K562 (cell line): ENCODE measurements around the gene ENDOG. TPM values are rescaled to one million over a fixed set of nuclear protein-coding genes. Genes with fewer than 3 reads are reported as not detected.

Experiments
- ATAC-seq: fragments of 200-7000 bp; cut with Tn5 transposase; 3 replicates; pipeline ENCODE4 v1.9.1; 2020; ENCODE audit warnings: moderate library complexity
- BruUV-seq: library from RNA; stranded (reverse); fragments of 400-500 nt; replicated peaks from 2 replicates; lab custom pipeline; 2021; lab: Mats Ljungman, UMichigan
- CTCF ChIA-PET: fragments of 300-600 bp; formaldehyde crosslinking; extraction: SDS; loops from one replicate; lab custom pipeline; 2021; ENCODE audit warnings: low intra/inter-chr PET ratio; lab: Yijun Ruan, JAX
- POLR2A ChIA-PET: fragments of 300-600, 350-650 bp; sonication (Branson Sonifier 250); formaldehyde crosslinking; extraction: SDS; loops from one replicate; lab custom pipeline; 2021; ENCODE audit warnings: antibody characterized with exemption, inconsistent platforms; lab: Yijun Ruan, JAX
- DNase-seq, 4 experiments: peaks; one replicate each; pipeline versions ENCODE4 v3.0.0 to v3.0.0-alpha.2; 2011 to 2018; ENCODE audit warnings: low spot score in 3 of 4, mixed read lengths in 3 of 4; ENCODE audit errors: extremely low read depth in 1 of 4
- FAIRE-seq: peaks from 2 replicates; lab custom pipeline; 2011; peaks lifted over from hg19 to GRCh38; lab: Jason Lieb, UNC
- H2AFZ ChIP-seq: 2 replicates; pipeline ENCODE4 v1.6.0; 2011; ENCODE audit warnings: low read depth, low read length, control low read depth, inconsistent platforms
- H3K27ac ChIP-seq: fragments of 200-600 bp; 3 replicates; pipeline ENCODE4 v1.8.0; 2011; ENCODE audit warnings: low read depth, mild to moderate bottlenecking, control low read depth, inconsistent platforms, low read length, moderate library complexity, mixed read lengths; ENCODE audit errors: extremely low read depth
- H3K27me3 ChIP-seq, 2 experiments: fragments of 300-600 bp in 1 of 2; 2 replicates in 1 of 2; 3 replicates in 1 of 2; pipeline versions ENCODE4 v1.6.0 to v1.8.0; 2011; ENCODE audit warnings: inconsistent platforms in 2 of 2, low read length in 2 of 2, mild to moderate bottlenecking in 1 of 2, mixed read lengths in 1 of 2, moderate library complexity in 1 of 2; ENCODE audit not compliant: control insufficient read depth in 2 of 2, insufficient read depth in 2 of 2
- H3K36me3 ChIP-seq: fragments of 300-600 bp; 3 replicates; pipeline ENCODE4 v1.8.0; 2011; ENCODE audit warnings: mild to moderate bottlenecking, low read length, inconsistent platforms; ENCODE audit not compliant: control insufficient read depth, insufficient read depth
- H3K4me1 ChIP-seq, 2 experiments: fragments of 200-600 bp in 1 of 2; replicated peaks in 1 of 2; 2 replicates in 1 of 2; 3 replicates in 1 of 2; pipeline versions ENCODE4 v1.5.1 to v1.8.0; 2011; ENCODE audit warnings: inconsistent platforms in 2 of 2, low read length in 2 of 2, mild to moderate bottlenecking in 1 of 2, mixed read lengths in 1 of 2, moderate library complexity in 1 of 2; ENCODE audit not compliant: control insufficient read depth in 2 of 2, insufficient read depth in 2 of 2
- H3K4me2 ChIP-seq: 2 replicates; pipeline ENCODE4 v1.6.1; 2011; ENCODE audit warnings: low read length, control low read depth, inconsistent platforms, mixed read lengths; ENCODE audit not compliant: insufficient read depth
- H3K4me3 ChIP-seq: fragments of 200-600 bp; sonication (generic), shearing (Covaris generic); 2 replicates; pipeline ENCODE4 v1.5.1; 2016; ENCODE audit warnings: control low read depth, inconsistent platforms
- H3K79me2 ChIP-seq: fragments of 200-600 bp; 3 replicates; pipeline ENCODE4 v1.8.0; 2011; ENCODE audit warnings: low read length, inconsistent platforms; ENCODE audit not compliant: control insufficient read depth, insufficient read depth
- H3K9ac ChIP-seq, 2 experiments: 2 replicates each; pipeline versions ENCODE4 v1.6.0 to v1.6.1; 2011; ENCODE audit warnings: low read depth in 2 of 2, low read length in 2 of 2, control low read depth in 1 of 2, inconsistent platforms in 1 of 2, mild to moderate bottlenecking in 1 of 2, mixed read lengths in 1 of 2; ENCODE audit not compliant: insufficient read depth in 1 of 2
- H3K9me1 ChIP-seq: one replicate; pipeline ENCODE4 v1.6.0; 2011; ENCODE audit warnings: inconsistent platforms, mild to moderate bottlenecking, low read length, moderate library complexity; ENCODE audit not compliant: control insufficient read depth, insufficient read depth
- H3K9me3 ChIP-seq: replicated peaks from 2 replicates; pipeline ENCODE4 v1.5.1; 2011; ENCODE audit warnings: low read depth, low read length, inconsistent platforms; ENCODE audit not compliant: control insufficient read depth, insufficient read depth
- H4K20me1 ChIP-seq: replicated peaks from 2 replicates; pipeline ENCODE4 v1.6.1; 2011; ENCODE audit warnings: low read length, inconsistent platforms, mixed read lengths; ENCODE audit not compliant: control insufficient read depth, insufficient read depth
- HDAC6 ChIP-seq: IDR thresholded peaks from 2 replicates; pipeline ENCODE4 v1.6.1; 2012; ENCODE audit warnings: low read depth, mild to moderate bottlenecking, control low read depth, inconsistent platforms, low read length, moderate library complexity
- POLR2B ChIP-seq: fragments of 450-650 bp; IDR thresholded peaks from 2 replicates; pipeline ENCODE4 v1.6.1; 2018; ENCODE audit warnings: low read depth; ENCODE audit not compliant: partially characterized antibody
- POLR2H ChIP-seq: IDR thresholded peaks from 2 replicates; pipeline ENCODE4 v1.6.1; 2016; ENCODE audit warnings: missing genetic modification characterization, low read depth, mild to moderate bottlenecking, control low read depth, missing compliant biosample characterization, moderate library complexity
- SIN3B ChIP-seq: fragments of 450-650 bp; IDR thresholded peaks from 2 replicates; pipeline ENCODE4 v1.6.1; 2017; ENCODE audit warnings: low read depth, mild to moderate bottlenecking, moderate library complexity
- SPI1 ChIP-seq: IDR thresholded peaks from 2 replicates; pipeline ENCODE4 v1.6.1; 2011; ENCODE audit warnings: low read depth, low read length, control low read depth, borderline replicate concordance
- ZNF263 ChIP-seq: sonication (generic); formaldehyde crosslinking; IDR thresholded peaks from 2 replicates; pipeline ENCODE4 v1.8.0; 2022; ENCODE audit warnings: mild to moderate bottlenecking, missing genetic modification reagents, borderline replicate concordance
- ZNF586 ChIP-seq: fragments of 450-650 bp; formaldehyde crosslinking; conservative IDR thresholded peaks from 2 replicates; pipeline ENCODE4 v1.4.0; 2020; ENCODE audit warnings: mild to moderate bottlenecking, moderate library complexity
- WGBS: fragments of 100-300 bp; shearing (Covaris generic); methylation state at CpG from one replicate; pipeline ENCODE4 v1.1.6; 2016; ENCODE audit warnings: low coverage, mixed read lengths; ENCODE audit not compliant: insufficient coverage; ENCODE audit errors: missing lambda C conversion rate; 5-methylcytosine and 5-hydroxymethylcytosine counted together
- in situ Hi-C: fragments of 300-500 bp; cut with MboI; formaldehyde crosslinking; loops from 4 replicates; pipeline ENCODE4 v1.15.0; 2018; ENCODE audit warnings: inconsistent platforms, mixed read lengths
- intact Hi-C: fragments of 100-400 bp; cut with micrococcal nuclease; formaldehyde crosslinking; loops from 2 replicates; pipeline ENCODE4 v1.14.2; 2022
- polyA plus RNA-seq, 8 experiments: library from polyadenylated mRNA; depleted of rRNA in 4 of 8; stranded (reverse) in 5 of 8; unstranded in 3 of 8; fragments of >200 nt; fragmentation: Nextera tagmentation in 2 of 8; fragmentation: Illumina TruSeq in 1 of 8; extraction: Ambion mirVana in 2 of 8; extraction: Trizol in 1 of 8; gene quantifications; 2 replicates each; pipeline versions ENCODE4 v1.2.1 to v1.2.3, GENCODE V29; 2011 to 2014; ENCODE audit warnings: inconsistent platforms in 1 of 8, missing spikeins in 1 of 8
- total RNA-seq, 7 experiments: library from RNA; depleted of rRNA in 6 of 7; stranded (reverse); fragments of >200 nt in 6 of 7; fragmentation: Illumina TruSeq in 2 of 7; extraction: Trizol in 2 of 7; gene quantifications; 2 replicates each; pipeline versions ENCODE4 v1.2.1 to v1.2.3, GENCODE V29; 2011 to 2021; ENCODE audit warnings: low replicate concordance in 1 of 7
- TF ChIP-seq, protein P1 (sequence below), 3 experiments: IDR thresholded peaks in 2 of 3; conservative IDR thresholded peaks in 1 of 3; 2 replicates each; pipeline ENCODE4 v1.5.1; 2011 to 2012; ENCODE audit warnings: low read length in 3 of 3, mild to moderate bottlenecking in 3 of 3, control low read depth in 2 of 3, improper control_type of control experiment in 1 of 3, inconsistent platforms in 1 of 3, low read depth in 1 of 3, mixed read lengths in 1 of 3, moderate library complexity in 1 of 3; ENCODE audit not compliant: insufficient read depth in 2 of 3

The ENDOG gene
- total and polyA plus RNA-seq, 9 of the 15 experiments (the other 6 are each of a cell fraction or from before 2014, with no cell fraction given) = 1.2 to 91.0 (median 25.5) TPM

DNA sequence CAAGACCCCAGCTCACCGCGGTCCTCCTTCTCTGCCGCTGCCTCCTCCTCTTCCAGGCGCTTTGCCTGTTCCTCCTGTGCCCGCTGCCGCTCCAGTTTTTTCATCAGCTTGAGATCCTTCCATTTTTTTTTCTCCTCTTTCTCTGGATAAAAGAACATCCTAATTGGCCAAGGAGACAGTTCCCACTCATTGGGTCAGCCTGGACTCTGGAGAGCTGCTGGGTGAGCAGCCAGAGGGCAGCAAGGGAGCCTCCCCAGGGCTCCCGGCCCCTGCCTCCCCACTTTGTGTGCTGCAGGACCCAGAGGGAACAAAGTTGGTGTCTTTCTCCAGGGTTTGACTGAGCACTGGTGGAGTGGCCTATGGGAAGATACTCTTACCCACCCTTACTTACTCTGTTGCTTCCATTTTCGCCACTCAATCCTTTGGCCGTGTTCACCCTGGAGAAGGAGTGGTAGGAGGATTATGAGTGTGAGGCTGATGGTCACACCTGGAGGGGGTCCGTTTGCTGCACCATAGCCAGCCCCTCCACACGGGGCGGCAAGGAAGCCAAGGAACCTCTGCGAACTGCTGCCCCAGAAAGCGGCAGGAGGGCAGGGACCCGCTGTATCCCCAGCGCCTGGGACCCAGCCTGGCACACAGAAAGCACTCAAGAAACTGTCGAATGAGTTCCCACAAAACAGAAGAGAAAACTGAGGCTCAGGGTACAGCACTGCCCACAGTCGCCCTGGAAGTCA lies 10.6 kb downstream of the ENDOG start (continued):
- TF ChIP-seq, protein P1, sequence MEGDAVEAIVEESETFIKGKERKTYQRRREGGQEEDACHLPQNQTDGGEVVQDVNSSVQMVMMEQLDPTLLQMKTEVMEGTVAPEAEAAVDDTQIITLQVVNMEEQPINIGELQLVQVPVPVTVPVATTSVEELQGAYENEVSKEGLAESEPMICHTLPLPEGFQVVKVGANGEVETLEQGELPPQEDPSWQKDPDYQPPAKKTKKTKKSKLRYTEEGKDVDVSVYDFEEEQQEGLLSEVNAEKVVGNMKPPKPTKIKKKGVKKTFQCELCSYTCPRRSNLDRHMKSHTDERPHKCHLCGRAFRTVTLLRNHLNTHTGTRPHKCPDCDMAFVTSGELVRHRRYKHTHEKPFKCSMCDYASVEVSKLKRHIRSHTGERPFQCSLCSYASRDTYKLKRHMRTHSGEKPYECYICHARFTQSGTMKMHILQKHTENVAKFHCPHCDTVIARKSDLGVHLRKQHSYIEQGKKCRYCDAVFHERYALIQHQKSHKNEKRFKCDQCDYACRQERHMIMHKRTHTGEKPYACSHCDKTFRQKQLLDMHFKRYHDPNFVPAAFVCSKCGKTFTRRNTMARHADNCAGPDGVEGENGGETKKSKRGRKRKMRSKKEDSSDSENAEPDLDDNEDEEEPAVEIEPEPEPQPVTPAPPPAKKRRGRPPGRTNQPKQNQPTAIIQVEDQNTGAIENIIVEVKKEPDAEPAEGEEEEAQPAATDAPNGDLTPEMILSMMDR (IDR thresholded peaks at IDR 0.05 in 2 of 3, conservative IDR thresholded peaks at IDR 0.05 in 1 of 3; ENCODE audit: insufficient read depth in 2 of 3, low read depth in 1 of 3, low read length in 3 of 3) = peak in 1 of 3 experiments; percentile 18; a peak in 2 of 6 replicates
- TF ChIP-seq, all 486 proteins: peak for 7

DNA sequence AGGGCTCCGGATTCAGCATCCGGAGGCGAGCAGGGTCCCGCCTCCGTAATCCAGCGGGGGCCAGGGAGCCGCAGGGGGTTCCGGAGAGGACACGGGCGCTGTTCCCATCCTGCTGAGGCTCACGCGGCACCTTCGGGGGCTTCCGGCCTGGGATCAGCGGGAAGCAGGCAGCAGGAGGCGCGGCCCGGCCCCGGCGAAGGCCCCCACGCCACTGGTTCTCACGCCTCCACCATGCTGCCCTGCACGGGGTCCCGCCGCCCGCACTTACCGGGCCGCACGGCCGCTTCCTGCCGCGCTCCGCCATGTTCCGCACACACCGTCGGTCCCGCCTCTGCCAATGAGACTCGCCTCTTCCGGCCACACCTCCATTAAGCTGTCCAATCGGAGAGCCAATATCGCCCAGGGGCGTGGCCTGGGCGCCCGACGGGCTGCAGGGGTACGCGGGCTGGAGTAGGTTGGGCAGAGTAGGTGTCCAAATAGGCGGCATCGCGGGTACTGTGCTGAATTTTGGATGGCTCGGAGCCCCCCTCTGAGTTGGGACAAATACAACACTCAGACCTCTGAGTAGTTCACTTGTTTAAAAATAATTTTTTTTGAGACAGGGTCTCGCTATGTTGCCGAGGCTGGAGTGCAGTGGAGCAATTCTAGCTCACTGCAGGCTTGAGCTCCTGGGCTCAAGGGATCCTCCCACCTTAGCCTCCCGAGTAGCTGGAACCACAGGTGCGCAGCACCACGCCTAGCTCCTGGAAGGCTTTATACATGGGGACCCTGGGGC lies 11.4 kb downstream of the ENDOG start, which contains the start of gene SPOUT1:
Gene SPOUT1, minus strand, starts transcription at position 318 of the 775 bp plus-strand sequence. Its CDS starts 14 bp downstream, at position 304.
- Histone ChIP-seq H3K4me3 (peak within 1 kb of the TSS; percentile 80), H3K27ac (peak within 1 kb of the TSS; percentile 73), H3K36me3 (peaks cover 52% of the 10 kb centered on the region; the same call in 2 of the 3 replicates), H4K20me1 (no peaks in the 10 kb centered on the region), H2AFZ (peak within 1 kb of the TSS; percentile 82), H3K4me1 (peaks cover 5 to 33% of the 10 kb centered on the region in 2 experiments; a peak in 4 of 5 replicates), H3K79me2 (peaks cover 17% of the 10 kb centered on the region), H3K27me3 (no peaks in the 10 kb centered on the region), H3K4me2 (peak within 1 kb of the TSS; percentile 92), H3K9ac (peak within 1 kb of the TSS; percentile 82 to 97), H3K9me1 (no peaks in the 10 kb centered on the region), H3K9me3 (no peaks in the 10 kb centered on the region)
- in situ Hi-C loops = no loop called here
- DNase-seq = peak; percentile 95 to 99 (median 98)
- ATAC-seq = peak; percentile 99
- peak; percentile 97 for FAIRE-seq
- intact Hi-C loops = loop anchor here (1.0 kb wide), 1 partner anchor 16 kb away; no protein-coding TSS in a partner anchor
- CTCF ChIA-PET = no interaction called here
- no TSS peak for BruUV-seq
- POLR2A ChIA-PET = interaction anchor here (0.6 to 2.6 kb wide), 9 partner anchors 10 to 317 kb away, joined by 3 to 48 read pairs (median 3); partner anchors contain the start of gene ENDOG
- WGBS = 2% methylated on average over 56 of the region's 56 CpGs
- TF ChIP-seq POLR2B (peak; percentile 90), HDAC6 (peak; percentile 87; the same call in 1 of the 2 replicates), SIN3B (peak; percentile 96), ZNF263 (CRISPR knock-in tag) (no peak), SPI1 (0 out of 2 replicates have a peak, but pooled peaks have one; percentile 23), POLR2H (tag) (no peak; the same call in 1 of the 2 replicates), ZNF586 (no peak)
